Rectal smooth muscle tissue (tissue), 1 donor: Measurements from ENCODE around the gene CLTCL1.
A peak's percentile ranks its signal among the peaks of the same experiment; 100 is the strongest.
"Not testable (repeated sequence)": the region's sequence is repeated elsewhere in the genome, so short reads cannot be mapped to it uniquely, and the experiment has no call there.

ENCODE experiments used
- H3K27ac ChIP-seq: one replicate; pipeline ENCODE4 v1.7.0; 2013; ENCODE audit warnings: low read depth, low read length, inconsistent platforms
- H3K27me3 ChIP-seq: one replicate; pipeline ENCODE4 v1.7.0; 2013; ENCODE audit warnings: low read length; ENCODE audit not compliant: control insufficient read depth, insufficient read depth
- H3K36me3 ChIP-seq: one replicate; pipeline ENCODE4 v1.7.0; 2013; ENCODE audit warnings: low read length; ENCODE audit not compliant: control insufficient read depth, insufficient read depth
- H3K4me1 ChIP-seq: one replicate; pipeline ENCODE4 v1.7.0; 2013; ENCODE audit warnings: low read length; ENCODE audit not compliant: control insufficient read depth, insufficient read depth
- H3K4me3 ChIP-seq: one replicate; pipeline ENCODE4 v1.7.0; 2013; ENCODE audit warnings: low read length
- H3K9ac ChIP-seq: one replicate; pipeline ENCODE4 v1.7.0; 2013; ENCODE audit warnings: low read length

The CLTCL1 gene

DNA sequence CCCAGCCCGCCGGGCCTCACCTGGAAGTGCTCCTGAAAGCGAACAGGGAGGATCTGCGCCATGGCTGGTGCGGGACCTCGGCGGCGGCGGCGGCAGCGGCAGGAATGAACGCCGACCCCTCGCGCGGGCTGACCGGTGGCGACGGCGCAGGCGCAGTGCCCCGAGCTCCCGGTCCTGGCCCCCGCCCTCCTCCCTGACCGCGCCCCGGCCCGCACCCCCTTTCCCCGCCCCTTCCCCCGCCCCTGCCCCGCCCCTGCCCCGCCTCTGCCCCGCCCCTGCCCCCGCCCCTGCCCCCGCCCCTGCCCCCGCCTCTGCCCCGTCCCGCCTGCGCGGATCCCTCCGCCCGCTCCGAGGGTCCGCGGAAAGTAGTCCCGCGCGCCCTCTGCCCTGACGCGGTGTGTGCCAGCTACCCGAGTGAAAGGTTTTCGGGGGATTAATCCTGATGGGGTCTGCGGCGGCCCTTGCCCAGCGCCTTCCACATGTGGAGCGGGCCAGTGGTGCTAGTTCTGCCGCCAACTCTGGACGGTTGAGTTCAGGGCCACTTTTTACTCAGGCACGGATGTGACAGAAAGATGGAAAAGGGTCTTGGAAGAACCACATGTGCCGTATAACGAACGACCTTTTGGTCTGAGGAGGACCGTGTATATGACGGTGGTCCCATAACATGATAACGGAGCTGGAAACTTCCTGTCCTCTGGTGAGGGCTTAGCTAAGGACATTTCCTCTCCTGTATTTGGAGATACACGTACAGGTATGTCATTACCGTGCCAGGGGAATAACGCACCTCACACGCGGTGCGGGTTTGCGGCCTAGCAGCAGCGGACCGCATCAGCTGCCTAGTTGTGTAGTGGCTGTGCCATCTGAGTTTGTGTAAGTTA lies at the start of gene CLTCL1:
Gene CLTCL1, minus strand, starts transcription at position 140 of the 878 bp plus-strand sequence. Its CDS starts 78 bp downstream, at position 62.
- Histone ChIP-seq H3K4me1 (no peaks in the 10 kb centered on the region), H3K27ac (peak within 1 kb of the TSS; percentile 45), H3K36me3 (no peaks in the 10 kb centered on the region), H3K4me3 (peak within 1 kb of the TSS; percentile 75), H3K9ac (peak within 1 kb of the TSS; percentile 29), H3K27me3 (no peaks in the 10 kb centered on the region)

DNA sequence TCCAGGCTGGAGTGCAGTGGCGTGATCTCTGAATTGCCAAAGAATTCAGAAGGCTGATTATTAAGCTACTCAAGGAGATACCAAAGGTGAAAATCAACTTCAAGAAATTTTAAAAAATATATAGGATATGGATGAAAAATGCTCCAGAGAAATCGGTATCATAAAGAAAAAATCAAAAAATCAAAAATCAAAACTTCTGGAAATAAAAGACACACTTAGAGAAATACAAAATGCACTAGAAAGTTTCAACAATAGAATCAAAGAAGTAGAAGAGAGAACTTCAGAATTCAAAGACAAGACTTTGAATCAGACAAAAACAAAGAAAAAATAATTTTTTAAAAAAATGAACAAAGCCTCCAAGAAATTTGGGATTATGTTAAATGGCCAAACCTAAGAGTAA lies 45.6 kb upstream of the CLTCL1 start:
- H3K36me3 ChIP-seq = peaks cover 5% of the 10 kb centered on the region
- H3K27me3 ChIP-seq = no peaks in the 10 kb centered on the region
- H3K9ac ChIP-seq = no peak overlapping the region
- H3K4me3 ChIP-seq = no peak overlapping the region
- no peak overlapping the region for H3K27ac ChIP-seq
- no peaks in the 10 kb centered on the region for H3K4me1 ChIP-seq

DNA sequence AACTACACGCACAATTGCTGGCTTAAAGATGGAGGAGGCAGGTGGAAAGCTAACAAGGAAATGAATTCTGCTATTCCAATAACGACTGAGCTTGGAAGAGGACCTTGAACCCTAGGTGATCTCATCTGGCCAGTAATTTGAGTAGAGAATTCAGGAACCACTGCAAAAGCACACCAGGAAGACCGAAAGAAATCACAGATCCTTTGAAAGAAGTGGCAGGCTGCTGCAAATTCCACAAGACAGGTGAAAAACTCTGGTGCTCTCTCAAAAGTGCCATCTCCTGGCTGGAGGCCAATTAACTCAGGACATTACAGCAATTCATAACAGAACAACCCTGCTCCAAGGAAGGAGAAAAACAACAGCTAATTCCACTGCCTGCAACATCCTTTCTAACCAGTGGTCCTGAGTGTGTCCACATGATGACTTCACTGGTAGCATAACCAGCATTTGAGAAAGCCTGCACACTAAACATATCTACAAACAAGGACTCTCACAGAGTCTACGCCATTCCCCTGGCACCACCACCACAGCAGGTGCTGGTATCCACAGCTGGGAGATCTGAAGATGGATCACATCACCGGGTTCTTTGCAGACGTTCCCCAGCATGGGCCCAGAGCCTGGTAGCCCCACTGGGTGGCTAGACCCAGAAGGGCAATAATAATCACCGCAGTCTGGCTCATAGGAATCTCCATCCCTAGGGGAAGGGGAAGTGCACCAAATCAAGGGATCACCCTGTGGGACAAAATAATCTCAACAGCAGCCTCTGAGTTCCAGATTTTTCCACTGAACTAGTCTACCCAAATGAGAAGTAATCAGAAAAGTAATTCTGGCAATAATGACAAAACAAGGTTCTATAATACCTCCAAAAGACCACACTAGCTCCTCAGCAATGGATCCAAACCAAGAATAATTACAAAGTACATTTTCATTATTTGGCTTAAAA lies 44.9 kb upstream of the CLTCL1 start:
- Histone ChIP-seq H3K36me3 (peaks cover 13% of the 10 kb centered on the region), H3K27ac (no peak overlapping the region), H3K4me3 (no peak overlapping the region), H3K9ac (no peak overlapping the region), H3K4me1 (no peaks in the 10 kb centered on the region), H3K27me3 (no peaks in the 10 kb centered on the region)

- Histone ChIP-seq H3K9ac (no peak overlapping the region), H3K27ac (no peak overlapping the region), H3K36me3 (peaks cover 26% of the 10 kb centered on the region), H3K4me1 (no peaks in the 10 kb centered on the region), H3K4me3 (no peak overlapping the region), H3K27me3 (no peaks in the 10 kb centered on the region)
Observed at GRCh38 chr22:19331975-19332374, 40.5 kb upstream of the CLTCL1 start.

- H3K27me3 ChIP-seq = no peaks in the 10 kb centered on the region
- H3K27ac ChIP-seq = no peak overlapping the region
- peaks cover 26% of the 10 kb centered on the region for H3K36me3 ChIP-seq
- H3K4me1 ChIP-seq = no peaks in the 10 kb centered on the region
- no peak overlapping the region for H3K4me3 ChIP-seq
- H3K9ac ChIP-seq = no peak overlapping the region
Observed at GRCh38 chr22:19331474-19331873, 40.0 kb upstream of the CLTCL1 start.

DNA sequence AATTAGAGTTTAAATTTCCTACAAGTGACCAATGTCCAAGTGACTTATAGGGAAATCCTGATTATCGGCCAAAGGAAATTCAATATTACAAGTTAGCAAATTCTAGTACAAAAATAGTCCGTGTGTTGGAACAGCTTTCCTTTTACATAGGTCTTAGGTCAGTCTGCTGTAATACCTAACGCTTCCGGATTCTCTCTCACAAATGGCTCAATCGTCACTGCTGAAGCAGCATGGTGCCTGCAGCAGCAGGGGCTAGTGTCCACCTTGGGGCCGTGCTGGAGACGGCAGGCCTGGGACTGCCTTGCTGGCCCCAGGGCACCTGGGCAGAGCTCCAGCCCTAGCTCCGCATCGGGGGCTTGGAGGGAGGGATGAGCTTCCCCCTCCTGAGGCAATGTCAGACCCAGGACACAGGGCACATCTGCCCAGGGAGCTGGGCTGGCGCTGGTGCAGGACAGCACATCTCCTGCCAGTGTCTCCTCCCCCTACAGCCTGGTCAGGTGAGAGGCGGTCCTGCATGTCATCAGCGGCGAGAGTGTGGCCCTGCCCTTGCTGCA lies 39.4 kb upstream of the CLTCL1 start:
- Histone ChIP-seq H3K9ac (no peak overlapping the region), H3K27me3 (no peaks in the 10 kb centered on the region), H3K4me1 (no peaks in the 10 kb centered on the region), H3K27ac (no peak overlapping the region), H3K36me3 (peaks cover 26% of the 10 kb centered on the region), H3K4me3 (no peak overlapping the region)

GRCh38 chr22:19330205-19330604 lies 38.7 kb upstream of the CLTCL1 start:
- peaks cover 26% of the 10 kb centered on the region for H3K36me3 ChIP-seq
- not testable (repeated sequence) for H3K4me1 ChIP-seq, H3K27me3 ChIP-seq, H3K9ac ChIP-seq, H3K27ac ChIP-seq, H3K4me3 ChIP-seq

GRCh38 chr22:19329454-19329853 lies 37.9 kb upstream of the CLTCL1 start:
- no peak overlapping the region for H3K9ac ChIP-seq
- no peak overlapping the region for H3K4me3 ChIP-seq
- peaks cover 26% of the 10 kb centered on the region for H3K36me3 ChIP-seq
- H3K27ac ChIP-seq = no peak overlapping the region
- no peaks in the 10 kb centered on the region for H3K27me3 ChIP-seq
- H3K4me1 ChIP-seq = no peaks in the 10 kb centered on the region

- H3K36me3 ChIP-seq = peaks cover 10% of the 10 kb centered on the region
- no peaks in the 10 kb centered on the region for H3K27me3 ChIP-seq
Observed at GRCh38 chr22:19325296-19325948, 33.9 kb upstream of the CLTCL1 start.

DNA sequence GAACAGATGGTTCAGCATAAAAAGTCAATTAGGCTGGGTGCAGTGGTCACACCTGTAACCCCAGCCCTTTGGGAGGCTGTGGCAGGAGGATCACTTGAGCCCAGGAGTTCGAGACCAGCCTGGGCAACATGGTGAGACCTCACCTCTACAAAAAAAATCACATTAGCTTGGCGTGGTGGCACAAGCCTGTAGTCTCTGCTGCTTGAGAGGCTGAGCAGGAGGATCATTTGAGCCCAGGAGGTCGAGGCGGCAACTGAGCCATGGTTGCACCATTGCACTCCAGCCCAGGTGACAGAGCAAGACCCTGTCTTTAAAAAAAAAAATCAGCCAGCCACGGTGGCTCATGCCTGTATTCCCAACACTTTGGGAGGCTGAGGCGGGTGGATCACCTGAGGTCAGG lies 31.9 kb upstream of the CLTCL1 start:
- not testable (repeated sequence) for H3K9ac ChIP-seq, H3K36me3 ChIP-seq, H3K27me3 ChIP-seq, H3K27ac ChIP-seq, H3K4me1 ChIP-seq, H3K4me3 ChIP-seq

More at GRCh38 chr22:19325296-19325948, 33.9 kb upstream of the CLTCL1 start:
- no peaks in the 10 kb centered on the region for H3K4me1 ChIP-seq
- H3K9ac ChIP-seq = no peak overlapping the region
- no peak overlapping the region for H3K4me3 ChIP-seq
- no peak overlapping the region for H3K27ac ChIP-seq

DNA sequence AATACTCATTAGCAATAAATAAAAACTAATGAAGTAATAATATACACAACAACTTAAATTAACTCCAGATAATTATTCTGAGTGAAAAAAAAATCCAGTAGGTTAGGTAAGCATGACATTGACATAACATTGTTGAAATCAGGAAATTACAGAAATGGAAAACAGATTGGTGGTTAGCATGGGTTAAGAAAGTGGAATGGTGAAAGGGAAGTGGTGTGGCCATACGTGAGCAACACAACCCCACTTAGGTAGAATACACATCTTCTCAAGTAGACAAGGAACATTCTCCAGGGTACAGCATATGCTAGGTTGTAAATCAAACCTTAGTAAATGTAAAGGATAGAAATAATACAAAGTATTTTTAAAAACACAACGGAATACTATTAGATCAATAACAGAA lies 30.2 kb upstream of the CLTCL1 start:
- H3K27me3 ChIP-seq = no peaks in the 10 kb centered on the region
- no peak overlapping the region for H3K9ac ChIP-seq
- H3K27ac ChIP-seq = no peak overlapping the region
- no peaks in the 10 kb centered on the region for H3K36me3 ChIP-seq
- H3K4me1 ChIP-seq = no peaks in the 10 kb centered on the region
- no peak overlapping the region for H3K4me3 ChIP-seq

DNA sequence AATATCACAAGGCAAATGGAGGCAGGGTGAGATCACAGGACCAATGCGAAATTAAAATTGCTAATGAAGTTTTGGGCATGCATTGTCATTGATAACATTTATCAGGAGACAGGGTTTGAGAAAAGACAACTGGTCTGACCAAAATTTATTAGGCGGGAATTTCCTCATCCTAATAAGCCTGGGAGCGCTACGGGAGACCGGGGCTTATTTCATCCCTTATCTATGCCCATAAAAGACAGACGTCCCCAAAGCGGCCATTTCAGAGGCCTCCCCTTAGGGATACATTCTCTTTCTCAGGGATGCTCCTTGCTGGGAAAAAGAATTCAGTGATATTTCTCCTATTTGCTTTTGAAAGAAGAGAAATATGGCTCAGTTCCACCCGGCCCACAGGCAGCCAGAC lies 28.6 kb upstream of the CLTCL1 start:
- H3K36me3 ChIP-seq, H3K4me1 ChIP-seq, H3K27me3 ChIP-seq, H3K4me3 ChIP-seq, H3K9ac ChIP-seq, H3K27ac ChIP-seq: not testable (repeated sequence)
